Measurements from ENCODE around the gene SERPINA4. TPM values are rescaled to one million over a fixed set of nuclear protein-coding genes. Genes with fewer than 3 reads are reported as not detected.

The SERPINA4 gene
- total RNA-seq, 1 experiment from 2014 or later = not detected

- Mint-ChIP-seq H3K27me3 (ENCODE audit: low read depth) (peaks cover 44% of the 10 kb centered on the region), H3K4me3 (no peak overlapping the region), H3K9me3 (peaks cover 7 to 11% of the 10 kb centered on the region in 2 experiments), H3K27ac (no peak overlapping the region), H3K36me3 (ENCODE audit: insufficient read depth in 1 of 3, low read depth in 3 of 3) (peaks cover 0 to 13% (median 3%) of the 10 kb centered on the region in 3 experiments; a peak in 4 of 7 replicates), H3K4me1 (peaks cover 26 to 27% of the 10 kb centered on the region in 2 experiments)
- H3K79me2 ChIP-seq (ENCODE audit: insufficient read depth, low read length) = no peaks in the 10 kb centered on the region
- no peak overlapping the region for H3K4me2 ChIP-seq (ENCODE audit: insufficient read depth, insufficient read length, low read length)
- no peak overlapping the region for H3T11ph ChIP-seq (ENCODE audit: low read length)
- H3K4me1 ChIP-seq (ENCODE audit: insufficient read depth, low read length) = no peaks in the 10 kb centered on the region
- H3K23ac ChIP-seq (ENCODE audit: insufficient read length, low read depth, low read length) = no peak overlapping the region
- no peak overlapping the region for H3K14ac ChIP-seq (ENCODE audit: insufficient read depth, low read length)
- DNase-seq = no peak
- no peak overlapping the region for H2AFZ ChIP-seq (ENCODE audit: low read length)
- no peaks in the 10 kb centered on the region for H3K9me3 ChIP-seq (ENCODE audit: control insufficient read depth, low read depth, low read length)
- H3K4ac ChIP-seq (ENCODE audit: low read depth, low read length) = no peak overlapping the region
- H4K8ac ChIP-seq (replicated peaks; ENCODE audit: insufficient read length, low read depth, low read length) = no peak overlapping the region
- no peak overlapping the region for H2BK5ac ChIP-seq (ENCODE audit: insufficient read length, low read length)
- H3K23me2 ChIP-seq (ENCODE audit: insufficient read length, low read depth, low read length, poor library complexity, severe bottlenecking) = no peaks in the 10 kb centered on the region
- H4K5ac ChIP-seq (ENCODE audit: insufficient read length, low read depth, low read length) = no peak overlapping the region
- no peaks in the 10 kb centered on the region for H3K79me1 ChIP-seq (ENCODE audit: insufficient read depth, low read depth, low read length, poor library complexity, severe bottlenecking)
- H2BK12ac ChIP-seq (ENCODE audit: insufficient read length, low read depth, low read length) = no peak overlapping the region
- WGBS (ENCODE audit: extremely low coverage, insufficient read length, low lambda C conversion rate) = no CpG with 5 or more reads among the region's 4 CpGs
- H3K18ac ChIP-seq (ENCODE audit: insufficient read length, low read depth, low read length) = no peak overlapping the region
- H4K91ac ChIP-seq (ENCODE audit: insufficient read length, low read depth, low read length) = no peak overlapping the region
- TF ChIP-seq, protein P1, sequence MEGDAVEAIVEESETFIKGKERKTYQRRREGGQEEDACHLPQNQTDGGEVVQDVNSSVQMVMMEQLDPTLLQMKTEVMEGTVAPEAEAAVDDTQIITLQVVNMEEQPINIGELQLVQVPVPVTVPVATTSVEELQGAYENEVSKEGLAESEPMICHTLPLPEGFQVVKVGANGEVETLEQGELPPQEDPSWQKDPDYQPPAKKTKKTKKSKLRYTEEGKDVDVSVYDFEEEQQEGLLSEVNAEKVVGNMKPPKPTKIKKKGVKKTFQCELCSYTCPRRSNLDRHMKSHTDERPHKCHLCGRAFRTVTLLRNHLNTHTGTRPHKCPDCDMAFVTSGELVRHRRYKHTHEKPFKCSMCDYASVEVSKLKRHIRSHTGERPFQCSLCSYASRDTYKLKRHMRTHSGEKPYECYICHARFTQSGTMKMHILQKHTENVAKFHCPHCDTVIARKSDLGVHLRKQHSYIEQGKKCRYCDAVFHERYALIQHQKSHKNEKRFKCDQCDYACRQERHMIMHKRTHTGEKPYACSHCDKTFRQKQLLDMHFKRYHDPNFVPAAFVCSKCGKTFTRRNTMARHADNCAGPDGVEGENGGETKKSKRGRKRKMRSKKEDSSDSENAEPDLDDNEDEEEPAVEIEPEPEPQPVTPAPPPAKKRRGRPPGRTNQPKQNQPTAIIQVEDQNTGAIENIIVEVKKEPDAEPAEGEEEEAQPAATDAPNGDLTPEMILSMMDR (conservative IDR thresholded peaks at IDR 0.05) = no peak
- H4K20me1 ChIP-seq (ENCODE audit: control insufficient read depth, insufficient read depth, insufficient read length) = no peaks in the 10 kb centered on the region
- no peak overlapping the region for H2AK5ac ChIP-seq (ENCODE audit: insufficient read length, low read length)
- H3K9ac ChIP-seq (ENCODE audit: extremely low read depth, insufficient read length, low read length) = no peak overlapping the region
- H3K27me3 ChIP-seq (ENCODE audit: insufficient read depth, low read length) = no peaks in the 10 kb centered on the region
- H2BK15ac ChIP-seq (ENCODE audit: low read depth, low read length) = no peak overlapping the region
- H3K27ac ChIP-seq (ENCODE audit: insufficient read length, low read depth, low read length) = no peak overlapping the region
- no peak overlapping the region for H2BK20ac ChIP-seq (ENCODE audit: low read depth, low read length, poor library complexity, severe bottlenecking)
- no peak overlapping the region for H3K56ac ChIP-seq (ENCODE audit: insufficient read length, low read depth, low read length)
- no peak overlapping the region for H2BK120ac ChIP-seq (ENCODE audit: low read depth, low read length, poor library complexity, severe bottlenecking)
Measured at GRCh38 chr14:94583557-94583956, 22.3 kb downstream of the SERPINA4 start.

All from H9 (cell line).